HG03378 (cell line): Measurements from ENCODE around the gene PPP2R2D.

Experiments
- ATAC-seq: cut with Tn5 transposase; IDR thresholded peaks from one replicate; pipeline ENCODE4 v1.9.1; 2021; ENCODE audit warnings: mild to moderate bottlenecking, moderate library complexity; ENCODE audit not compliant: unreplicated experiment

Gene PPP2R2D

DNA sequence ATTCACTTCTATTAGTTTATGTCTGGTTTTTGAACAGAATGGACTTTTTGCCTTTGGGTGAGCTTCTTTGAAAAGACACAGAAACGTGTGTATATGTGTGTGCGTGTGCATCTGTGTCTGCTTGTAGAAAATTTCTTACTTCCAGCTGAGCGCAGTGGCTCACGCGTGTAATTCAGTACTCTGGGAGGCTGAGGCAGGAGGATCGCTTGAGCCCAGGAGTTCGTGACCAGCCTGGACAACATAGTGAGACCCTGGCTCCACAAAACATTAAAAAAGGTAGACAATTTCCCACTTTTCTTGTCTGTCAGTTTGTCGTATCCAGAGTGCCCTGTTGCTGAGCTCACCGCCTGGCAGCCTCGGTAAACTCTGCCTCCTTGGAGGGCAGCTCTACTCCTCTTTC, 25.4 kb downstream of the PPP2R2D start:
- ATAC-seq = no peak

- no peak for ATAC-seq
These were observed 26.2 kb downstream of the PPP2R2D start for GRCh38 chr10:131926743-131927595.

GRCh38 chr10:131928248-131929095, 27.7 kb downstream of the PPP2R2D start:
- peak; percentile 88 for ATAC-seq

- no peak for ATAC-seq
These were observed 28.5 kb downstream of the PPP2R2D start for GRCh38 chr10:131929122-131929845.

GRCh38 chr10:131930150-131930549, 29.3 kb downstream of the PPP2R2D start:
- ATAC-seq = no peak

- no peak for ATAC-seq
These were observed 29.9 kb downstream of the PPP2R2D start for GRCh38 chr10:131930586-131931330.

GRCh38 chr10:131931981-131932380, 31.2 kb downstream of the PPP2R2D start:
- no peak for ATAC-seq

GRCh38 chr10:131933016-131933695, 32.3 kb downstream of the PPP2R2D start:
- ATAC-seq = no peak

GRCh38 chr10:131933696-131934086, 32.9 kb downstream of the PPP2R2D start:
- no peak for ATAC-seq

- ATAC-seq = no peak
These were observed 34.0 kb downstream of the PPP2R2D start for GRCh38 chr10:131934769-131935168.

DNA sequence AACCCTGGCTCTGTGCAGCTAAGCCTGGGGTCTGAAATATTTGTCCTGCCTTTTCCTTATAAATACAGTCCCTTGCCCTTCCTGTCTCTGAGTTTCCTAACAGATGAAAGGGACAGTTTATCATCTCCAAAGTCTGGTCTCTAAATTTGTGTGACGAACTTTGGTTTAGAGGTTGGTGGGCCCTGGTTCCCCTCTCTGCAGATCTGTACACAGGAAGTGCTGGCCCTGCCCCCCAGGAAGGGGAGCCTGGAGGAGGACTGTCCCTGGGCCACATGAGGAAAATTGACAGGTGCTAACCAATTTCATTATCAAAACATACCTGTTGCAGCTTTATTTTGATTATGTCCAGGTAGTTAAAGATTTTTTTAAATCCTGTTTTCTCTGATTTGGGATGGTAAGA, 34.5 kb downstream of the PPP2R2D start:
- ATAC-seq = no peak

DNA sequence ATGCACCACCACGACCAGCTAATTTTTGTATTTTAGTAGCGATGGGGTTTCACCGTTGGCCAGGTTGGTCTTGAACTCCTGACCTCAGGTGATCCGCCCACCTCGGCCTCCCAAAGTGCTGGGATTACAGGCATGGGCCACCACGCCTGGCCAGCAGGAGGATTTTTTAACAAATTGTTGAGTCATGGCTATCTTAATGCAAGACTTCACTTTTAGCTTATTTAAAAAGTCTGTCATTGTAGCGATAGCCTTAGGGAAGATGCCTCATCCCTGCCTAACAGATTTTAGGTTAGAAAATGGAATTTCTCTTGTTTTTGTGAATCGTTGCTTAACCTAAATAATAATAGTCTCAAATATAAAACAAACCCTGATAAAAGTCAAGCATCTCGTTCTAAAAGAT, 35.5 kb downstream of the PPP2R2D start:
- no peak for ATAC-seq

DNA sequence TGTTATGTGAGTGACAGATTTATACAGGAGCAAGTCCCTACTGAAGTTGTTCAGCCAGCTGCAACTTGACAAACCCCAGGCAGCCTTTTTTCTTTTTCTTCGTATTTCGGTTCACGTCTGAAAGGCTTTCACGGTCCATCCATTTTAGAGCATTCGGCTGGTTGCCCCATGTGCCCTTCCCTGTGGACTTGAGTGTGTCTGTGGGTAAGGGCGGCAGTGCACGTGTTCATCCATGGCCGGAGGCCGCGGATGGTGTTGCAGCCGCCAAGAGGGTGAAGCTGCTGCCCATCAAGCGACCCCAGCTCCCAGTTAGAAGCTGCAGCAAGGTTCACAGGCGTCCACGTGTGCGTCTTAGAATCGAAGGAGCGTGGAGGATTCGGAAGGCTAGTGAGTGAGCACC, 35.9 kb downstream of the PPP2R2D start:
- ATAC-seq = no peak

GRCh38 chr10:131937836-131938235, 37.0 kb downstream of the PPP2R2D start:
- no peak for ATAC-seq

- ATAC-seq = no peak
These were observed 37.9 kb downstream of the PPP2R2D start for GRCh38 chr10:131938681-131939080.

DNA sequence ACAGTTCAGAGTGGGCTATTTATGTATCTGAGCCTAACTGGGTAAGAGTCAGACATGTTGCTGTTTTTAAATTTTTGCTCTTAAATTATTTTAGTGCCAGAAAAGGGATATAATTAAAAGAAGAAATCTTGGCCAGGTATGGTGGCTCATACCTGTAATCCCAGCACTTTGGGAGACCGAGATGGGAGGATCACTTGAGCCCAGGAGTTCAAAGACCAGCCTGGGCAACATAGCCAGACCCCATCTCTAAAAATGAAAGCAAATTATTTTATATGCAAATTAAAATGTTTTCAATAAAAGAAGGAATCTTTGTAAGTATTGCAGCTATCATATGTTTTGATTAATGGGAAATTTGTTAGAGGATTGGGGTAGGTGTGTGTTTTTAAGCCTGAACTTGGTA, 41.6 kb downstream of the PPP2R2D start:
- ATAC-seq = no peak

DNA sequence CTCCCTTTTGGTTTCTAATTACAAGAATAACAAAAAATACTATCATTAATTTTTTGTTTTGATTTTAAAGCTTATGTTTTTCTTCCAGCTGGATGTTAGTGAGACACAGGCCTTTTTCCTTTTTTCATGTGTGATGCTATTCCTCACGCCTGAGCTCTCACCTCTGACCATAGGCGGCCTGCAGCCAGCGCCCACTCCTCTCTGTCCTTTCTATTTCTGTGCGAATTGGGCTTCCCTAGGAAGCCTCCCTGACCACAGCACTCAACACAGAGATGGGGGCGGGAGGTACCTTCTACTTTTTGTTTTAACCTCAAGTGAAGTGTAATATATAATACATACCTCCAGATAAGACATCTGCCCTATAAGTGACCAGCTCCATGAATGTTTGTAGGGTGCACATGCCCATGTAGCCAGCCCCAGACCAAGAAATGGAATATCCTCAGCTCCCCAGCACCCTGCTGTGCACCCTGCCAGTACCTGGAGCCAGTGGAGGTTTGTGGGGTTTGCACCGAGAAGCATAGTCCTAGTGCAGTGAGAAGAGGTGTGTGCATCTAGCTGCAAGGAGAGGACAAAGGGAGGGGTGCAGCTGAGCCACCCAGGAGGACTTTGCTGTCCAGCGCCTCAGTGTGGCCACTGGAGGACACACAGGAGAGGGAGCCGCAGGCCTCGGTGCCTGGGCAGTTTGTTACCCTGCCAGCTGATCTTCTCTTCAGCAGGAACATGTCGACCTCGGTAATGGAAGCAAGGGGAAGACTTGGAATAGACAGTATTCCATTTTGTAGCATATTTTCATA, 42.4 kb downstream of the PPP2R2D start:
- ATAC-seq = no peak

DNA sequence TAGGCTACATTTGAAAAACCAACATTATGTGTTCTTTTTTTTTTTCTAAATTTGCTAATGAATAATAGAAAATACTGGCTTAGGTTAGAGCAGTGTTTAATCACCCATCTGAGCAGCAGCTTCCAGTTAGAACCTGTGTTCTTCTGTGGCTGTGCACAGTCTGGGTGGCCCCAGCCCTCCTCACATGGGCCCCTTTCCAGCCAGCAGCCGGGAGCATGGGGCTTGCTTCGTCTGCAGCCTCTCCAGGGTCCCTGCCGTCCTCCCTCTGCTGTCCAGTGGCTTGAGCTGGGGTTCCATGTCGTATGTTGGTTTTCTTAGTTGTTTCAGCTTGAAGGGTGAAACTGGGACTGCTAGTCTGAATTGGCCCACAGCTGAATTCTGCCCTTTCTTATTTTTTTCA, 43.6 kb downstream of the PPP2R2D start:
- no peak for ATAC-seq

GRCh38 chr10:131944976-131945695, 44.3 kb downstream of the PPP2R2D start:
- ATAC-seq = no peak
